Type B pancreatic cell (in vitro differentiated cells): Measurements from ENCODE around the gene KIF19. TPM values are rescaled to one million over a fixed set of nuclear protein-coding genes. Genes with fewer than 3 reads are reported as not detected.

ENCODE experiments used
- DNase-seq: peaks from one replicate; pipeline ENCODE4 v3.0.0; 2021; ENCODE audit warnings: mixed read lengths; ENCODE audit not compliant: unreplicated experiment; ENCODE audit errors: extremely low spot score
- H3K27ac Mint-ChIP-seq: 2 replicates; pipeline ENCODE4 v1.8.0; 2021; ENCODE audit warnings: mild to moderate bottlenecking, mixed read lengths
- H3K27me3 Mint-ChIP-seq: 2 replicates; pipeline ENCODE4 v1.8.0; 2021; ENCODE audit warnings: mixed read lengths
- H3K36me3 Mint-ChIP-seq: 2 replicates; pipeline ENCODE4 v1.8.0; 2021; ENCODE audit warnings: mixed read lengths
- H3K4me1 Mint-ChIP-seq: one replicate; pipeline ENCODE4 v1.8.0; 2021; ENCODE audit warnings: mixed read lengths; ENCODE audit not compliant: unreplicated experiment
- H3K4me3 Mint-ChIP-seq: 2 replicates; pipeline ENCODE4 v1.8.0; 2021; ENCODE audit warnings: mild to moderate bottlenecking, mixed read lengths
- H3K9me3 Mint-ChIP-seq: 2 replicates; pipeline ENCODE4 v1.8.0; 2021; ENCODE audit warnings: mixed read lengths
- total RNA-seq: library from RNA; stranded (reverse); gene quantifications from 2 replicates; pipeline ENCODE4 v1.2.1, GENCODE V29; 2021; ENCODE audit warnings: low replicate concordance
- TF ChIP-seq, protein P1 (sequence below): fragments of 200-600 bp; sonication (generic); conservative IDR thresholded peaks from 2 replicates; pipeline ENCODE4 v1.5.0; 2021; ENCODE audit warnings: antibody characterized with exemption, mild to moderate bottlenecking

The KIF19 gene
- total RNA-seq, 1 donor from 2014 or later: 2.9 TPM

DNA sequence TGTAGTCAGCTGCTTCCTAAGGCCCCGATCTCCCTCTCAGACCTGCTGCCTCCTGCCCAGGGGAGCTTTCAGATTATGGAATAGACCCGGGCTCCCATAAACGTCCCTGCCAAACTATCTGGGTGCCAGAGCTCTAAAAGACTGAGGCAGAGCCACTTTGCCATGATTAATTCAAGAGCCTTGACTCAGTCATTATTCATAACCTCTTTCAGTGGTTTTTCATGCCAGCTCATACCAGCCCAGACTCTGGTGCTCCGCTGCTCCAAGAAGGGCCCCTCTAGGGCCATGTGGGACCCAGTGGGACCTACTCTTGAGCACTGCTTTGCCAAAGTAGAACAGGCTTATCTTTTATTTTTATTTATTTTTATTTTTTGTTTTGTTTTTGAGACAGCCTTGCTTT is 28.1 kb upstream of the KIF19 start:
- no peaks in the 10 kb centered on the region for H3K36me3 Mint-ChIP-seq
- no peak overlapping the region for H3K4me3 Mint-ChIP-seq
- H3K27ac Mint-ChIP-seq: no peak overlapping the region
- H3K9me3 Mint-ChIP-seq: no peaks in the 10 kb centered on the region
- peaks cover 12% of the 10 kb centered on the region for H3K4me1 Mint-ChIP-seq
- TF ChIP-seq, protein P1, sequence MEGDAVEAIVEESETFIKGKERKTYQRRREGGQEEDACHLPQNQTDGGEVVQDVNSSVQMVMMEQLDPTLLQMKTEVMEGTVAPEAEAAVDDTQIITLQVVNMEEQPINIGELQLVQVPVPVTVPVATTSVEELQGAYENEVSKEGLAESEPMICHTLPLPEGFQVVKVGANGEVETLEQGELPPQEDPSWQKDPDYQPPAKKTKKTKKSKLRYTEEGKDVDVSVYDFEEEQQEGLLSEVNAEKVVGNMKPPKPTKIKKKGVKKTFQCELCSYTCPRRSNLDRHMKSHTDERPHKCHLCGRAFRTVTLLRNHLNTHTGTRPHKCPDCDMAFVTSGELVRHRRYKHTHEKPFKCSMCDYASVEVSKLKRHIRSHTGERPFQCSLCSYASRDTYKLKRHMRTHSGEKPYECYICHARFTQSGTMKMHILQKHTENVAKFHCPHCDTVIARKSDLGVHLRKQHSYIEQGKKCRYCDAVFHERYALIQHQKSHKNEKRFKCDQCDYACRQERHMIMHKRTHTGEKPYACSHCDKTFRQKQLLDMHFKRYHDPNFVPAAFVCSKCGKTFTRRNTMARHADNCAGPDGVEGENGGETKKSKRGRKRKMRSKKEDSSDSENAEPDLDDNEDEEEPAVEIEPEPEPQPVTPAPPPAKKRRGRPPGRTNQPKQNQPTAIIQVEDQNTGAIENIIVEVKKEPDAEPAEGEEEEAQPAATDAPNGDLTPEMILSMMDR: no peak
- peaks cover 15% of the 10 kb centered on the region for H3K27me3 Mint-ChIP-seq
- DNase-seq: no peak

DNA sequence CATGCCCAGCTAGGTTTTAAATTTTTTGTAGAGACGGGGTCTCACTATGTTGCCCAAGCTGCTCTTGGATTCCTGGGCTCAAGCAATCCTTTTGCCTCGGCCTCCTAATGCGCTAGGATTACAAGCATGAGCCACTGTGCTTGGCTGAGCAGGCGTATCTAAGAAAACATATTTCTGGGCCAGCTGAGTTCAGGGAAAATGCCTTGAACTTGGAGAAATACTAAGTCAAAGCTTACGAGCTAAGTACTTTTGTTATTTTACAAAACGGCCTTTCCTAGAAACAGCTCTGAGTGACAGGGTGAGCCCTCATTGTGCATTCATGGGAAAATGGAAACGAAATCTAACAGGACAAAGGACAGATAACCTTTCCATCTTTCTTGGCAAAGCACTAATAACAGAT is 27.2 kb upstream of the KIF19 start:
- Mint-ChIP-seq H3K27me3 (peaks cover 15% of the 10 kb centered on the region), H3K36me3 (no peaks in the 10 kb centered on the region), H3K27ac (no peak overlapping the region), H3K9me3 (no peaks in the 10 kb centered on the region), H3K4me1 (peaks cover 12% of the 10 kb centered on the region), H3K4me3 (no peak overlapping the region)
- TF ChIP-seq, protein P1: no peak
- no peak for DNase-seq

- Mint-ChIP-seq H3K36me3 (no peaks in the 10 kb centered on the region), H3K4me1 (peaks cover 12% of the 10 kb centered on the region), H3K27me3 (peaks cover 15% of the 10 kb centered on the region), H3K27ac (no peak overlapping the region), H3K4me3 (no peak overlapping the region), H3K9me3 (no peaks in the 10 kb centered on the region)
- TF ChIP-seq, protein P1: no peak
- no peak for DNase-seq
These were observed 26.6 kb upstream of the KIF19 start for GRCh38 chr17:74299226-74300009.

DNA sequence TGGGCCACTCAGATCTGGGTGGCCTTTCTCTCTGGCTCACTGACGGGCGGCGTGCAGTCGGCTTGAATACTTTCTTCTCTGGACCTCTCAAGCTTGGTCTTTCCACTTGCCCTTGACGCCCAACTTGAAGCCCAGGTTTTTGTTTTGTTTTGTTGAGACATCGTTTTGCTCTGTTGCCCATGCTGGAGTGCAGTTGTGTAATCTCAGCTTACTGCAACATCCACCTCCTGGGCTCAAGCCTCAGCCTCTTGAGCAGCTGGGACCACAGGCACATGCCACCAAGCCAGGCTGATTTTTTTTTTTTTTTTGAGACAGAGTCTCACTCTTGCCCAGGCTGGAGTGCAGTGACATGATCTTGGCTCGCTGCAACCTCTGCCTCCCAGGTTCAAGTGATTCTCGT is 22.7 kb upstream of the KIF19 start:
- Mint-ChIP-seq H3K36me3 (no peaks in the 10 kb centered on the region), H3K4me3 (no peak overlapping the region), H3K27ac (no peak overlapping the region), H3K4me1 (no peaks in the 10 kb centered on the region), H3K9me3 (no peaks in the 10 kb centered on the region), H3K27me3 (peaks cover 7% of the 10 kb centered on the region)
- DNase-seq: no peak
- TF ChIP-seq, protein P1: no peak

GRCh38 chr17:74304184-74304583 is 21.8 kb upstream of the KIF19 start:
- no peak for DNase-seq
- no peaks in the 10 kb centered on the region for H3K9me3 Mint-ChIP-seq
- H3K4me1 Mint-ChIP-seq: no peaks in the 10 kb centered on the region
- no peak overlapping the region for H3K4me3 Mint-ChIP-seq
- H3K27ac Mint-ChIP-seq: no peak overlapping the region
- H3K27me3 Mint-ChIP-seq: peaks cover 7% of the 10 kb centered on the region
- no peaks in the 10 kb centered on the region for H3K36me3 Mint-ChIP-seq
- TF ChIP-seq, protein P1: no peak
